IMR-90 (cell line): ENCODE data around the gene ORC4.
A peak's percentile ranks its signal among the peaks of the same experiment; 100 is the strongest.

Source experiments
- CEBPB ChIP-seq: IDR thresholded peaks from 2 replicates; pipeline ENCODE4 v1.6.1; 2012; ENCODE audit warnings: low read depth, low read length, improper control_type of control experiment
- CHD1 ChIP-seq: IDR thresholded peaks from 2 replicates; pipeline ENCODE4 v1.6.1; 2012; ENCODE audit warnings: low read depth, low read length, improper control_type of control experiment
- FOS ChIP-seq: fragments of 150-350 bp; IDR thresholded peaks from 2 replicates; pipeline ENCODE4 v1.6.1; 2016; ENCODE audit warnings: low read depth, low read length
- MAFK ChIP-seq: IDR thresholded peaks from 2 replicates; pipeline ENCODE4 v1.6.1; 2012; ENCODE audit warnings: low read depth, low read length, improper control_type of control experiment
- MAZ ChIP-seq: IDR thresholded peaks from 2 replicates; pipeline ENCODE4 v1.6.1; 2012; ENCODE audit warnings: low read depth, mild to moderate bottlenecking, low read length, improper control_type of control experiment, moderate library complexity, borderline replicate concordance
- MXI1 ChIP-seq: IDR thresholded peaks from 2 replicates; pipeline ENCODE4 v1.6.1; 2012; ENCODE audit warnings: low read depth, mild to moderate bottlenecking, low read length, moderate library complexity, borderline replicate concordance
- POLR2A ChIP-seq: IDR thresholded peaks from 2 replicates; pipeline ENCODE4 v1.6.1; 2012; ENCODE audit warnings: mild to moderate bottlenecking, low read depth, low read length
- RAD21 ChIP-seq: IDR thresholded peaks from 2 replicates; pipeline ENCODE4 v1.6.1; 2012; ENCODE audit warnings: low read length, improper control_type of control experiment
- RFX5 ChIP-seq: IDR thresholded peaks from 2 replicates; pipeline ENCODE4 v1.8.0; 2012; ENCODE audit warnings: low read depth, mild to moderate bottlenecking, low read length, moderate library complexity
- SMC3 ChIP-seq: fragments of 150-350 bp; IDR thresholded peaks from 2 replicates; pipeline ENCODE4 v1.6.1; 2016; ENCODE audit warnings: low read depth, mild to moderate bottlenecking, antibody characterized with exemption, low read length, moderate library complexity
- TF ChIP-seq, protein P1 (sequence below): conservative IDR thresholded peaks from 2 replicates; pipeline ENCODE4 v1.5.1; 2012; ENCODE audit warnings: mild to moderate bottlenecking, low read depth, low read length, improper control_type of control experiment
- TF ChIP-seq, protein P2 (sequence below): fragments of 150-350 bp; IDR thresholded peaks from 2 replicates; pipeline ENCODE4 v1.6.1; 2017; ENCODE audit warnings: mild to moderate bottlenecking, antibody characterized with exemption, low read length, low read depth
- TF ChIP-seq, protein P3 (sequence below): fragments of 150-350 bp; IDR thresholded peaks from 2 replicates; pipeline ENCODE4 v1.6.1; 2016; ENCODE audit warnings: low read depth, mild to moderate bottlenecking, low read length, moderate library complexity, borderline replicate concordance

DNA sequence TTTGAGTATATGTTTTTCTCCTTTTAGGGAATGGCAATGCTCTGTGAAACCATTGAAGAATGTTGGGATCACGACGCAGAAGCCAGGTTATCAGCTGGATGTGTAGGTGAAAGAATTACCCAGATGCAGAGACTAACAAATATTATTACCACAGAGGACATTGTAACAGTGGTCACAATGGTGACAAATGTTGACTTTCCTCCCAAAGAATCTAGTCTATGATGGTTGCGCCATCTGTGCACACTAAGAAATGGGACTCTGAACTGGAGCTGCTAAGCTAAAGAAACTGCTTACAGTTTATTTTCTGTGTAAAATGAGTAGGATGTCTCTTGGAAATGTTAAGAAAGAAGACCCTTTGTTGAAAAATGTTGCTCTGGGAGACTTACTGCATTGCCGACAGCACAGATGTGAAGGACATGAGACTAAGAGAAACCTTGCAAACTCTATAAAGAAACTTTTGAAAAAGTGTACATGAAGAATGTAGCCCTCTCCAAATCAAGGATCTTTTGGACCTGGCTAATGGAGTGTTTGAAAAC is 93.4 kb downstream of the ORC4 start:
- TF ChIP-seq, protein P1, sequence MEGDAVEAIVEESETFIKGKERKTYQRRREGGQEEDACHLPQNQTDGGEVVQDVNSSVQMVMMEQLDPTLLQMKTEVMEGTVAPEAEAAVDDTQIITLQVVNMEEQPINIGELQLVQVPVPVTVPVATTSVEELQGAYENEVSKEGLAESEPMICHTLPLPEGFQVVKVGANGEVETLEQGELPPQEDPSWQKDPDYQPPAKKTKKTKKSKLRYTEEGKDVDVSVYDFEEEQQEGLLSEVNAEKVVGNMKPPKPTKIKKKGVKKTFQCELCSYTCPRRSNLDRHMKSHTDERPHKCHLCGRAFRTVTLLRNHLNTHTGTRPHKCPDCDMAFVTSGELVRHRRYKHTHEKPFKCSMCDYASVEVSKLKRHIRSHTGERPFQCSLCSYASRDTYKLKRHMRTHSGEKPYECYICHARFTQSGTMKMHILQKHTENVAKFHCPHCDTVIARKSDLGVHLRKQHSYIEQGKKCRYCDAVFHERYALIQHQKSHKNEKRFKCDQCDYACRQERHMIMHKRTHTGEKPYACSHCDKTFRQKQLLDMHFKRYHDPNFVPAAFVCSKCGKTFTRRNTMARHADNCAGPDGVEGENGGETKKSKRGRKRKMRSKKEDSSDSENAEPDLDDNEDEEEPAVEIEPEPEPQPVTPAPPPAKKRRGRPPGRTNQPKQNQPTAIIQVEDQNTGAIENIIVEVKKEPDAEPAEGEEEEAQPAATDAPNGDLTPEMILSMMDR: no peak
- TF ChIP-seq SMC3: no peak
- no peak for TF ChIP-seq POLR2A
- TF ChIP-seq RFX5: no peak
- TF ChIP-seq, protein P2, sequence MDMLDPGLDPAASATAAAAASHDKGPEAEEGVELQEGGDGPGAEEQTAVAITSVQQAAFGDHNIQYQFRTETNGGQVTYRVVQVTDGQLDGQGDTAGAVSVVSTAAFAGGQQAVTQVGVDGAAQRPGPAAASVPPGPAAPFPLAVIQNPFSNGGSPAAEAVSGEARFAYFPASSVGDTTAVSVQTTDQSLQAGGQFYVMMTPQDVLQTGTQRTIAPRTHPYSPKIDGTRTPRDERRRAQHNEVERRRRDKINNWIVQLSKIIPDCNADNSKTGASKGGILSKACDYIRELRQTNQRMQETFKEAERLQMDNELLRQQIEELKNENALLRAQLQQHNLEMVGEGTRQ: no peak
- no peak for TF ChIP-seq RAD21
- TF ChIP-seq MAZ: no peak
- no peak for TF ChIP-seq FOS
- TF ChIP-seq CHD1: no peak
- TF ChIP-seq CEBPB: peak; percentile 18; the same call in 1 of the 2 replicates
- TF ChIP-seq, protein P3, sequence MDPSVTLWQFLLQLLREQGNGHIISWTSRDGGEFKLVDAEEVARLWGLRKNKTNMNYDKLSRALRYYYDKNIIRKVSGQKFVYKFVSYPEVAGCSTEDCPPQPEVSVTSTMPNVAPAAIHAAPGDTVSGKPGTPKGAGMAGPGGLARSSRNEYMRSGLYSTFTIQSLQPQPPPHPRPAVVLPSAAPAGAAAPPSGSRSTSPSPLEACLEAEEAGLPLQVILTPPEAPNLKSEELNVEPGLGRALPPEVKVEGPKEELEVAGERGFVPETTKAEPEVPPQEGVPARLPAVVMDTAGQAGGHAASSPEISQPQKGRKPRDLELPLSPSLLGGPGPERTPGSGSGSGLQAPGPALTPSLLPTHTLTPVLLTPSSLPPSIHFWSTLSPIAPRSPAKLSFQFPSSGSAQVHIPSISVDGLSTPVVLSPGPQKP: no peak
- TF ChIP-seq MXI1: no peak
- TF ChIP-seq MAFK: no peak
